ENCODE data around the gene SH3GLB1. TPM values are rescaled to one million over a fixed set of nuclear protein-coding genes. Genes with fewer than 3 reads are reported as not detected.
A peak's percentile ranks its signal among the peaks of the same experiment; 100 is the strongest.

Gene SH3GLB1
- total and polyA plus RNA-seq, 4 donors, result 14.1 to 25.2 (median 18.3) TPM

DNA sequence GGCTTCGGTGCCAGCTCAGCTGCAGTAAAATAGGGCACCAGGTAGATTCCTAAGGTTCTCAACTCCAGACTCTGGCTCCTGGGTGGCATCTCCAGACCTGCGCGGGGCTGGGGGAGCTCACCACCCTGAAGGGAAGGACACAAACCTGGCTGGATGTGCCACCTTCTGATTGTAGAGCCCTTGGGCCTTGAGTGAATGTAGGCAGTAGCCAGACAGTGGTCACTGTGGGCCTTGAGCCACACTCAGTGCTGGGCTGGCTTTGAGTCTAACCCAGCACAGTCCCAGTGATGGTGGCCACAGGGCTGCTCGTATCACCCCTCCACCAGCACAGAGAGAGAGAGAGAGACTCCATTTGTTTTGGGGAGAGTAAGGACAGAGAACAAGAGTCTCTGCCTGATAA, 38.0 kb upstream of the SH3GLB1 start:
- TF ChIP-seq FOXA1 (IDR thresholded peaks at IDR 0.05), result no peak
- TF ChIP-seq NR2F2 (IDR thresholded peaks at IDR 0.05), result no peak
- no peak for TF ChIP-seq HNF4G (IDR thresholded peaks at IDR 0.05)
- TF ChIP-seq EGR1 (IDR thresholded peaks at IDR 0.05; ENCODE audit: low read depth in 2 of 2), result no peak
- no peak for TF ChIP-seq GABPA (IDR thresholded peaks at IDR 0.05 in 1 of 2, conservative IDR thresholded peaks at IDR 0.05 in 1 of 2)
- no peaks in the 10 kb centered on the region for H3K36me3 ChIP-seq (ENCODE audit: control insufficient read depth in 4 of 4, insufficient read depth in 3 of 4, low read depth in 1 of 4, low read length in 3 of 4)
- peaks cover 0 to 4% (median 0%) of the 10 kb centered on the region in 4 donors for H3K9me3 ChIP-seq (ENCODE audit: control insufficient read depth in 4 of 4, low read length in 3 of 4)
- WGBS, result 85% methylated on average over 4 of the region's 4 CpGs
- no peak overlapping the region for H3K9ac ChIP-seq (ENCODE audit: low read depth in 1 of 2, low read length in 2 of 2)
- no peaks in the 10 kb centered on the region for H3K27me3 ChIP-seq (ENCODE audit: control insufficient read depth in 4 of 4, insufficient read depth in 4 of 4, low read length in 3 of 4)
- H3K4me1 ChIP-seq (ENCODE audit: control insufficient read depth in 4 of 4, insufficient read depth in 4 of 4, low read length in 3 of 4), result no peaks in the 10 kb centered on the region
- H3K27ac ChIP-seq (ENCODE audit: low read depth in 1 of 2, low read length in 2 of 2), result no peak overlapping the region
- DNase-seq (ENCODE audit: low spot score), result no peak
- H3K4me3 ChIP-seq (ENCODE audit: low read depth in 1 of 3, low read length in 3 of 3), result no peak overlapping the region

DNA sequence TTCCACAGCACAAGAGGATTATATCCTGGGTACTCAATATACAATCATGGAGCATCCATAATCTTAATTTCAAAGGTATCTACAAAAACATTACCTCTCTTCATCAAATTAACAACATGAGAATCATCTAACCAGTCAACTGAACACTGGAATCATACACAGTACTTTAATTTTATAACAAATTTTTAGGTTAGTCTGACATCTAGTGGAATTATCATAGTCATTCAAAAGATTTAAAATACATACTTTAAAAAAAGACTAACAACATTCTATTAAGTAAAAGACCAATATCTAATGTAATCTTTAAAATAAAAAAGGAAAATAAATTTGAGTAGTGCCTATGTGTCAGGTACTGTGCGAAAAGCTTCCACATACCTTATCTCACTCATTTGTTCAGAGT, 16.8 kb upstream of the SH3GLB1 start:
- Histone ChIP-seq H3K27ac (ENCODE audit: low read depth in 1 of 2, low read length in 2 of 2) (no peak overlapping the region), H3K9me3 (ENCODE audit: control insufficient read depth in 4 of 4, low read length in 3 of 4) (no peaks in the 10 kb centered on the region), H3K4me1 (ENCODE audit: control insufficient read depth in 4 of 4, insufficient read depth in 4 of 4, low read length in 3 of 4) (no peaks in the 10 kb centered on the region), H3K27me3 (ENCODE audit: control insufficient read depth in 4 of 4, insufficient read depth in 4 of 4, low read length in 3 of 4) (peaks cover 0 to 2% (median 0%) of the 10 kb centered on the region in 4 donors), H3K4me3 (ENCODE audit: low read depth in 1 of 3, low read length in 3 of 3) (no peak overlapping the region), H3K36me3 (ENCODE audit: control insufficient read depth in 4 of 4, insufficient read depth in 3 of 4, low read depth in 1 of 4, low read length in 3 of 4) (no peaks in the 10 kb centered on the region), H3K9ac (ENCODE audit: low read depth in 1 of 2, low read length in 2 of 2) (no peak overlapping the region)
- TF ChIP-seq RAD21 (IDR thresholded peaks at IDR 0.05), result peak; percentile 11 to 21
- TF ChIP-seq, protein P1, sequence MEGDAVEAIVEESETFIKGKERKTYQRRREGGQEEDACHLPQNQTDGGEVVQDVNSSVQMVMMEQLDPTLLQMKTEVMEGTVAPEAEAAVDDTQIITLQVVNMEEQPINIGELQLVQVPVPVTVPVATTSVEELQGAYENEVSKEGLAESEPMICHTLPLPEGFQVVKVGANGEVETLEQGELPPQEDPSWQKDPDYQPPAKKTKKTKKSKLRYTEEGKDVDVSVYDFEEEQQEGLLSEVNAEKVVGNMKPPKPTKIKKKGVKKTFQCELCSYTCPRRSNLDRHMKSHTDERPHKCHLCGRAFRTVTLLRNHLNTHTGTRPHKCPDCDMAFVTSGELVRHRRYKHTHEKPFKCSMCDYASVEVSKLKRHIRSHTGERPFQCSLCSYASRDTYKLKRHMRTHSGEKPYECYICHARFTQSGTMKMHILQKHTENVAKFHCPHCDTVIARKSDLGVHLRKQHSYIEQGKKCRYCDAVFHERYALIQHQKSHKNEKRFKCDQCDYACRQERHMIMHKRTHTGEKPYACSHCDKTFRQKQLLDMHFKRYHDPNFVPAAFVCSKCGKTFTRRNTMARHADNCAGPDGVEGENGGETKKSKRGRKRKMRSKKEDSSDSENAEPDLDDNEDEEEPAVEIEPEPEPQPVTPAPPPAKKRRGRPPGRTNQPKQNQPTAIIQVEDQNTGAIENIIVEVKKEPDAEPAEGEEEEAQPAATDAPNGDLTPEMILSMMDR (IDR thresholded peaks at IDR 0.05; ENCODE audit: low read depth, low read length, missing input control), result no peak
- DNase-seq (ENCODE audit: low spot score), result no peak
- 93% methylated on average over 1 of the region's 1 CpG for WGBS

DNA sequence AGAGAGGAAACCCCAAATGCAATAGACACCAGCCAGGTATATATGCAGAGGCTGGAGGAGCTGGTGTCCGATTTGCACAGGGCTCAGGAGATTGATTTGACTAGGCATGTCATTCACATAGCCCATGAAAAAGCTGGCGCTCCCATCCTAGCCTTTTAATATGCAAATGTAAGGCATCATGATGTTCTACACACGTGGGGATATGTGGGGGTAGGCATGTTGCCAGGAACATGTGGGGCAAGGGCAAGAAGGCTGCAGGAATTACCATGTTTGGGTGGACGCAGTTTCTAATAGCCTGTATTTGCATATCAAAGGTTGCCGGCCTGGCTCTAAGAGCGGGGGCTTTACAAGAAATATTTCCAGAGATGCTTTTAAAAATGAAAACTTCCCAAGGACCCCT, 11.7 kb upstream of the SH3GLB1 start:
- H3K4me3 ChIP-seq (ENCODE audit: low read depth in 1 of 3, low read length in 3 of 3), result no peak overlapping the region
- H3K9ac ChIP-seq (ENCODE audit: low read depth in 1 of 2, low read length in 2 of 2), result no peak overlapping the region
- DNase-seq (ENCODE audit: low spot score), result no peak
- peaks cover 0 to 2% (median 0%) of the 10 kb centered on the region in 4 donors for H3K27me3 ChIP-seq (ENCODE audit: control insufficient read depth in 4 of 4, insufficient read depth in 4 of 4, low read length in 3 of 4)
- 60% methylated on average over 6 of the region's 6 CpGs for WGBS
- no peaks in the 10 kb centered on the region for H3K36me3 ChIP-seq (ENCODE audit: control insufficient read depth in 4 of 4, insufficient read depth in 3 of 4, low read depth in 1 of 4, low read length in 3 of 4)
- no peaks in the 10 kb centered on the region for H3K4me1 ChIP-seq (ENCODE audit: control insufficient read depth in 4 of 4, insufficient read depth in 4 of 4, low read length in 3 of 4)
- TF ChIP-seq FOXA1 (IDR thresholded peaks at IDR 0.05) (no peak), RXRA (IDR thresholded peaks at IDR 0.05) (no peak), HNF4G (IDR thresholded peaks at IDR 0.05) (no peak), HNF4A (conservative IDR thresholded peaks at IDR 0.05) (no peak), EGR1 (IDR thresholded peaks at IDR 0.05; ENCODE audit: low read depth in 2 of 2) (no peak), FOXA2 (IDR thresholded peaks at IDR 0.05) (no peak), TAF1 (conservative IDR thresholded peaks at IDR 0.05) (no peak), YY1 (IDR thresholded peaks at IDR 0.05) (no peak), RAD21 (IDR thresholded peaks at IDR 0.05) (no peak), SP1 (IDR thresholded peaks at IDR 0.05) (no peak), NR2F2 (IDR thresholded peaks at IDR 0.05) (no peak), JUND (IDR thresholded peaks at IDR 0.05) (no peak)
- TF ChIP-seq, protein P2, sequence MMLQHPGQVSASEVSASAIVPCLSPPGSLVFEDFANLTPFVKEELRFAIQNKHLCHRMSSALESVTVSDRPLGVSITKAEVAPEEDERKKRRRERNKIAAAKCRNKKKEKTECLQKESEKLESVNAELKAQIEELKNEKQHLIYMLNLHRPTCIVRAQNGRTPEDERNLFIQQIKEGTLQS (IDR thresholded peaks at IDR 0.05), result no peak
- TF ChIP-seq, protein P3, sequence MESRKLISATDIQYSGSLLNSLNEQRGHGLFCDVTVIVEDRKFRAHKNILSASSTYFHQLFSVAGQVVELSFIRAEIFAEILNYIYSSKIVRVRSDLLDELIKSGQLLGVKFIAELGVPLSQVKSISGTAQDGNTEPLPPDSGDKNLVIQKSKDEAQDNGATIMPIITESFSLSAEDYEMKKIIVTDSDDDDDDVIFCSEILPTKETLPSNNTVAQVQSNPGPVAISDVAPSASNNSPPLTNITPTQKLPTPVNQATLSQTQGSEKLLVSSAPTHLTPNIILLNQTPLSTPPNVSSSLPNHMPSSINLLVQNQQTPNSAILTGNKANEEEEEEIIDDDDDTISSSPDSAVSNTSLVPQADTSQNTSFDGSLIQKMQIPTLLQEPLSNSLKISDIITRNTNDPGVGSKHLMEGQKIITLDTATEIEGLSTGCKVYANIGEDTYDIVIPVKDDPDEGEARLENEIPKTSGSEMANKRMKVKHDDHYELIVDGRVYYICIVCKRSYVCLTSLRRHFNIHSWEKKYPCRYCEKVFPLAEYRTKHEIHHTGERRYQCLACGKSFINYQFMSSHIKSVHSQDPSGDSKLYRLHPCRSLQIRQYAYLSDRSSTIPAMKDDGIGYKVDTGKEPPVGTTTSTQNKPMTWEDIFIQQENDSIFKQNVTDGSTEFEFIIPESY (IDR thresholded peaks at IDR 0.05), result no peak
- TF ChIP-seq, protein P4, sequence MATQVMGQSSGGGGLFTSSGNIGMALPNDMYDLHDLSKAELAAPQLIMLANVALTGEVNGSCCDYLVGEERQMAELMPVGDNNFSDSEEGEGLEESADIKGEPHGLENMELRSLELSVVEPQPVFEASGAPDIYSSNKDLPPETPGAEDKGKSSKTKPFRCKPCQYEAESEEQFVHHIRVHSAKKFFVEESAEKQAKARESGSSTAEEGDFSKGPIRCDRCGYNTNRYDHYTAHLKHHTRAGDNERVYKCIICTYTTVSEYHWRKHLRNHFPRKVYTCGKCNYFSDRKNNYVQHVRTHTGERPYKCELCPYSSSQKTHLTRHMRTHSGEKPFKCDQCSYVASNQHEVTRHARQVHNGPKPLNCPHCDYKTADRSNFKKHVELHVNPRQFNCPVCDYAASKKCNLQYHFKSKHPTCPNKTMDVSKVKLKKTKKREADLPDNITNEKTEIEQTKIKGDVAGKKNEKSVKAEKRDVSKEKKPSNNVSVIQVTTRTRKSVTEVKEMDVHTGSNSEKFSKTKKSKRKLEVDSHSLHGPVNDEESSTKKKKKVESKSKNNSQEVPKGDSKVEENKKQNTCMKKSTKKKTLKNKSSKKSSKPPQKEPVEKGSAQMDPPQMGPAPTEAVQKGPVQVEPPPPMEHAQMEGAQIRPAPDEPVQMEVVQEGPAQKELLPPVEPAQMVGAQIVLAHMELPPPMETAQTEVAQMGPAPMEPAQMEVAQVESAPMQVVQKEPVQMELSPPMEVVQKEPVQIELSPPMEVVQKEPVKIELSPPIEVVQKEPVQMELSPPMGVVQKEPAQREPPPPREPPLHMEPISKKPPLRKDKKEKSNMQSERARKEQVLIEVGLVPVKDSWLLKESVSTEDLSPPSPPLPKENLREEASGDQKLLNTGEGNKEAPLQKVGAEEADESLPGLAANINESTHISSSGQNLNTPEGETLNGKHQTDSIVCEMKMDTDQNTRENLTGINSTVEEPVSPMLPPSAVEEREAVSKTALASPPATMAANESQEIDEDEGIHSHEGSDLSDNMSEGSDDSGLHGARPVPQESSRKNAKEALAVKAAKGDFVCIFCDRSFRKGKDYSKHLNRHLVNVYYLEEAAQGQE (IDR thresholded peaks at IDR 0.05), result no peak
- TF ChIP-seq, protein P5, sequence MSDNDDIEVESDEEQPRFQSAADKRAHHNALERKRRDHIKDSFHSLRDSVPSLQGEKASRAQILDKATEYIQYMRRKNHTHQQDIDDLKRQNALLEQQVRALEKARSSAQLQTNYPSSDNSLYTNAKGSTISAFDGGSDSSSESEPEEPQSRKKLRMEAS (IDR thresholded peaks at IDR 0.05), result no peak
- TF ChIP-seq, protein P1 (IDR thresholded peaks at IDR 0.05; ENCODE audit: low read depth, low read length, missing input control), result no peak
- no peaks in the 10 kb centered on the region for H3K9me3 ChIP-seq (ENCODE audit: control insufficient read depth in 4 of 4, low read length in 3 of 4)
- no peak overlapping the region for H3K27ac ChIP-seq (ENCODE audit: low read depth in 1 of 2, low read length in 2 of 2)
